DMS79 treated with DMSO at 0.1 percent for 48 hours (cell line): ENCODE data around the gene GLRA1.
"Not testable (repeated sequence)": the region's sequence is repeated elsewhere in the genome, so short reads cannot be mapped to it uniquely, and the experiment has no call there.

Experiments
- DNase-seq: peaks from one replicate; lab custom pipeline; 2025; lab: John Stamatoyannopoulos, UW

GLRA1 gene

GRCh38 chr5:151913425-151913824 is 11.2 kb downstream of the GLRA1 start:
- DNase-seq = no peak

DNA sequence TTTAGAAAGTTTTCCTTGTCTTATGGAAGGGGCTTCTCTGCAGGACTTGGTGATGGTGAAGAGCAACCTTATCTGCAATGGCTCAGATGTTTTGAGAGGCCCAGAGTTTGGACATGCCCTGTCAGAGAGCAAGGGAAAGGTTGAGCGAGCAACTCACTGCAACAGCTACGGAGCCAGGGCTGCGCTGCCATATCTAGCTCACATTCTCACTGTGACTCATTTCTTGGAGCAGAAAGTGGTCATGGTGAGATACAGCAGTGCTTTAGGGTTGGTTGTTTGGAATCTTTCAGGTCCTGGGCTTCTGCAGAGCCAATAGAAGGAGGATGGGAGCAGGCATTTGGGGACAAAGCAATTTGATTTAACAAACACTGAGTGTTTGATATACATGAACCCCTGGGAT is 12.3 kb downstream of the GLRA1 start:
- DNase-seq = no peak

- no peak for DNase-seq
These were observed 13.6 kb downstream of the GLRA1 start for GRCh38 chr5:151911011-151911410.

- DNase-seq = no peak
These were observed 15.0 kb downstream of the GLRA1 start for GRCh38 chr5:151909628-151910027.

- DNase-seq = peak; percentile 72
These were observed 18.4 kb downstream of the GLRA1 start for GRCh38 chr5:151906246-151906645.

GRCh38 chr5:151905557-151905961 is 19.1 kb downstream of the GLRA1 start:
- DNase-seq = no peak

DNA sequence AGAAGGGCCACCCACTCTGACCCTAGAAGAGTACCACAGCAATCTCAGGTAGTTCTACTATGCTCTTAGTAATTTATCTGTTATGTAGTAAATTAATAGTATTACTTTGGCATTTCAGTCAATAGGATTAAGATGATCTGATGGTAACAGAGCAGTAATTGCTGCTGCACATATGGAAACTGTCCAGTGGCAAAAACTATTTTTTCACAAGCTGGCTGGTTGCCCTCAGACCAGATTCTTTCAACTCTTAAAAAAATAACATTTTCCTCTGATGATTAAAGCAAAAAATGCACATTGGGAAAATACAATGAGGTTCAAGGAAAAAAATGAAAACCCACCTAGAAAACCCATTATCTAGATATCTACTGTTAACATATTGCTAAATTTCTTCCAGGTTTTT is 19.7 kb downstream of the GLRA1 start:
- DNase-seq = no peak

DNA sequence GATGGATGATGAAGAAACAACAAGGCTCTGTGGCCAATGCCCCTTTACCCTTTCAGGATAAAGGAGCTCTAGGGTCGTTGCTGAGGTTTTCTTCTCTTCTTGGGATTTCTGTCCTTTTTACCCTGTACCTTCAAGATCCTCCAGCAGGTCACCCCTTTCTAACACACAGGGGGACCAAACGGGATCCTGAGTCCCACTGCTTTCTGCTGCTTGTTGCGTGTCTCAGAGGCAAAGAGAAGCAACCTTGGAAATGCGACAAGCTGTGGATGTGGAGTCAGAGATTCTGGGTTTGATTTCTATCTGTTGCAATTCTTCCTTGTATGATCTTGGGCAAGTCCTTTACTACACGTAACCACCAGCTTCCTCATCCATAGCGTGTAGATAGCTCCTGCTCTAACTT is 20.5 kb downstream of the GLRA1 start:
- DNase-seq = no peak

DNA sequence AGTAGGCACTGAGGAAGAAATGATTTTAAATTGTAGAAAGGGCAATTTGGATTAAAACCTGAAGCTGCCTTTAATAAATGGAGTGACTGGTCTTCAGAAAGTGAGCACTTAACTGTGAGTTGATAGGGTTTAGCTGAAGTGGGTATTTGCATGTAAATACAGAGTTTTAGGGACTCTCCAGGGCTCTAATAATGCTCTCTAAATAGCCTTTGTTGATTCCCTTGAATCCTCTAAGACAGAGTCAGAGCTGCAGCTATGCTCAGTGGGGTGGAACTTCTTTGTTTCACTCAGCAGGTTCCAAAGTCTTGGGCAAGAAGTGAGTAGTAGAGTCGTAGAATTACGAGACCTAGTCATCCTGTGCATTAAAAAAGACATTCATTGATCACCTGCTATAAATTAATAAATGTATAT is 21.4 kb downstream of the GLRA1 start:
- peak; percentile 65 for DNase-seq

GRCh38 chr5:151902215-151902614 is 22.4 kb downstream of the GLRA1 start:
- no peak for DNase-seq

DNA sequence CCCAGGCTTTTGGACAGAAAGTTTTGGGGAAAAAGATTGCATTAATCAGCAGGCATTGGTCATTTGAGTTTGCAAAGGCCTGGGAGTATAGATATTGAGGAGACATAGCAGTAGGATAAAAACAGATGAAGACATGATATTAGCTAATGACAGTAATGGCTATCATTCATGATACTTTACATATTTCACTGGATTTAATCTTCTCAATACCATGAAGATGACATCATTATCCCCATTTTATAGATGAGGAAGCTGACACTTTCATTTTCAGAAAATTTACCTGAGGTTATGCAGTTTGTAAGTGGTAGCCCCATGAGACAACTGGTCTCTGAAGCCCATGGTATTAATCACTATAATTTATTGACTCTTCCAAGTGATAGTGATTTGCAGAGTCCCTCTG is 23.0 kb downstream of the GLRA1 start:
- no peak for DNase-seq

GRCh38 chr5:151900891-151901290 is 23.8 kb downstream of the GLRA1 start:
- DNase-seq = no peak

- no peak for DNase-seq
These were observed 25.3 kb downstream of the GLRA1 start for GRCh38 chr5:151899399-151899798.

- no peak for DNase-seq
These were observed 26.8 kb downstream of the GLRA1 start for GRCh38 chr5:151897896-151898295.

DNA sequence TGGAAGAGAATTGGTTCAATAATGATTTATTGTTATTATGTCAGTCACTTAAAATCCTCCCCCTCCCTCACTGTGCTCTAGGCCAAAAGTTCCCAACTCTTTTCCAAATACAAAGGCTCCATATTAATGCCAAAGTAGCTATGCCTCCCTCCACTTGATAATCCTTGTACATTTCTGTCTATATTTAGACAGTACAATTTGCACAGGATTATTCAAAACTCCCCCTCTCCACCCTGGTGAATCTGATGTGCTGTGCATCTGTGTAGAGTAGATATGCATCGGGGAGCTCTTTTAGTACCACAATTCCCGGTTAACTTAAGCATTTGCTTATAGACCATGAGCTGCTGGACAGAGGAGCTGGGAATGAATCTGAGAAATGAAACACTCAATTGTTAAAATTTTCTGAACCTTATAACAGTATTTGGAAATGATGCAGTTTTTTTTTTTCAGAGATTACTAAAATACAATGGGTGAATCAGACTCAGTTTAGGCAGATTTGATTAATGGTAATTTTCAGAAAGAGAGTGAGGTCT is 27.6 kb downstream of the GLRA1 start:
- no peak for DNase-seq

GRCh38 chr5:151896031-151896691 is 28.5 kb downstream of the GLRA1 start:
- peak; percentile 83 for DNase-seq

DNA sequence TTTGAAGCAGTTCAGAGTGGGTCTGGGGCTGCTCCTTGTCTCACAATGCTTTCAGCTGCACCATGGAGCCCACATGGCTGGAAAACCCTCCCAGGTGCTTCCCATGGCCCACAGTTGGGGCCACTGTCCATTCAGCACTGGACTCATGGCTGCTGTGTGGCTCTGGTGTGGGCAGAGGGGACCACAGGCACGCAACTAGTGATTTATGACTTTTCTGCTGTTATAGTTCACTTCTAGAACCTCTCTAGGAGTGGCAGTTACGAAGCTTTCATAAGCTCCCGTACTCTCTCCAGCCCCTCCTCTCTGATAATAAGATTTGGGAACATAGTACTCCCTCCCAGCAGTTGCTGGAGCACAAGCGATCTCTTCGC is 29.0 kb downstream of the GLRA1 start:
- DNase-seq = no peak

DNA sequence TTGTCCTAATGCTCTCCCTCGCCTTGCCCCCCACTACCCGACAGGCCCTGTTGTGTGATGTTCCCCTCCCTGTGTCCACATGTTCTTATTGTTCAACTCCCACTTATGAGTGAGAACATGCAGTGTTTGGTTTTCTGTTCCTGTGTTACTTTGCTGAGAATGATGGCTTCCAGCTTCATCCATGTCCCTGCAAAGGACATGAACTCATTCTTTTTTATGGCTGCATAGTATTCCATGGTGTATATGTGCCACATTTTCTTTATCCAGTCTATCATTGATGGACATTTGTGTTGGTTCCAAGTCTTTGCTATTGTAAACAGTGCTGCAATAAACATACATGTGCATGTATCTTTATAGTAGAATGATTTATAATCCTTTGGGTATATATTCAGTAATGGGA is 31.2 kb downstream of the GLRA1 start:
- DNase-seq = not testable (repeated sequence)

GRCh38 chr5:151892393-151892792 is 32.3 kb downstream of the GLRA1 start:
- DNase-seq = peak; percentile 60

DNA sequence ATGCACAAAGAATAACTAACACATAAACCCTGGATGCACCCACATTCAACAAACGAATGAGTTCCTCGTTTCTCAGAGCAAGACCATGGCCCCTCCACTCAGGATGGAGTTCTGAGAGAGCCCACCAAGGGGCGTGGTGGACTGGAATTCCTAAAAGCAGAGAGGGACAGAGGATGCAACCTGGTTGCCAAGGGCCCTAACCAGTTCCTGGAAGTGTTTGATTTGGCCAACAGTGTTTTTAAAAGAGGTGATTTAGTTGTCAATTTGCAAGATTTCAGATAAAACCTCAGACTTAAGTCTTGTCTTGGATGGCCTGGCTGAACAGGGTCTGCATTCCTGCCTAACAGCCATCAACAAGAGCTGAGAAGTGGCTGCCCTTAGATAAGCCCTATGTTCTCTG is 34.4 kb downstream of the GLRA1 start:
- DNase-seq = peak; percentile 32

DNA sequence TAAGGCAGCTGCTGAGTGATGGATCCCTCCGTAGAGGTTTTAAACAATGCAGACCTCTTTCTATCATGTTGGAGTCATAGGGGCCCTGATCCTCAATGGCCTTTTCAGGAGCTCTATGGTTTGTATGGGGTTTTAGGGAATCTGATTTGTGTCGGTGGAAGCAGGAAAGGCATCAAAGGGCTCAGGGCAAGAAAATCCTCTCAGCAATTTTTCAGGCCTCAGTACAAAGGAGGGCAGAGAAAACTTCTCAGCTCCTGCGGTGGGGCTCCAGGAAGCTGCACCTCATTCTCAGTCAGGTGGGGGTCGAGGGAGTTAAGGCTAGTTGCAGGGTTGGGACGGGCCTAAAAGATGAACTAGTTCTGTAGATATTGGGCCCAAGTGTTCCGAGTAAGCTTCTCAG is 35.0 kb downstream of the GLRA1 start:
- no peak for DNase-seq

GRCh38 chr5:151886546-151887275 is 37.9 kb downstream of the GLRA1 start:
- DNase-seq = no peak

- DNase-seq = no peak
These were observed 39.3 kb downstream of the GLRA1 start for GRCh38 chr5:151885138-151885908.
